GM18511 (cell line): ENCODE results near the gene B3GNT9.
"Not testable (repeated sequence)": the region's sequence is repeated elsewhere in the genome, so short reads cannot be mapped to it uniquely, and the experiment has no call there.

ENCODE experiments used
- ATAC-seq: cut with Tn5 transposase; IDR thresholded peaks from one replicate; pipeline ENCODE4 v1.9.1; 2021; ENCODE audit warnings: mild to moderate bottlenecking, moderate library complexity; ENCODE audit not compliant: unreplicated experiment

The B3GNT9 gene

GRCh38 chr16:67154578-67155294 lies 3.9 kb upstream of the B3GNT9 start:
- ATAC-seq = no peak

GRCh38 chr16:67151431-67152097 lies 766 bp upstream of the B3GNT9 start:
- no peak for ATAC-seq

GRCh38 chr16:67150047-67150832 lies 558 bp downstream of the B3GNT9 start:
- peak; percentile 40 for ATAC-seq

GRCh38 chr16:67149276-67150046 lies 1.3 kb downstream of the B3GNT9 start:
- ATAC-seq = no peak

- no peak for ATAC-seq
Observed at GRCh38 chr16:67148656-67149275, 2.0 kb downstream of the B3GNT9 start.

- no peak for ATAC-seq
Observed at GRCh38 chr16:67148221-67148620, 2.6 kb downstream of the B3GNT9 start.

GRCh38 chr16:67147437-67148140 lies 3.2 kb downstream of the B3GNT9 start:
- no peak for ATAC-seq

GRCh38 chr16:67146523-67147357 lies 4.1 kb downstream of the B3GNT9 start:
- no peak for ATAC-seq

- ATAC-seq = no peak
Observed at GRCh38 chr16:67145746-67146145, 5.1 kb downstream of the B3GNT9 start.

GRCh38 chr16:67144943-67145342 lies 5.9 kb downstream of the B3GNT9 start:
- ATAC-seq = no peak

GRCh38 chr16:67142342-67142741 lies 8.5 kb downstream of the B3GNT9 start:
- ATAC-seq = no peak

GRCh38 chr16:67141391-67141790 lies 9.4 kb downstream of the B3GNT9 start:
- ATAC-seq = no peak

GRCh38 chr16:67137605-67138004 lies 13.2 kb downstream of the B3GNT9 start:
- ATAC-seq = no peak

GRCh38 chr16:67129422-67129821 lies 21.4 kb downstream of the B3GNT9 start:
- ATAC-seq = no peak

GRCh38 chr16:67128887-67129286 lies 21.9 kb downstream of the B3GNT9 start:
- ATAC-seq = no peak

- ATAC-seq = no peak
Observed at GRCh38 chr16:67128417-67128816, 22.4 kb downstream of the B3GNT9 start.

- ATAC-seq = not testable (repeated sequence)
Observed at GRCh38 chr16:67122799-67123198, 28.0 kb downstream of the B3GNT9 start.

GRCh38 chr16:67120025-67120424 lies 30.8 kb downstream of the B3GNT9 start:
- no peak for ATAC-seq

- ATAC-seq = no peak
Observed at GRCh38 chr16:67117716-67118115, 33.1 kb downstream of the B3GNT9 start.
